K562 (cell line): ENCODE results near the gene CPSF4. TPM values are rescaled to one million over a fixed set of nuclear protein-coding genes. Genes with fewer than 3 reads are reported as not detected.

Experiments used
- ATAC-seq: fragments of 200-7000 bp; cut with Tn5 transposase; 3 replicates; pipeline ENCODE4 v1.9.1; 2020; ENCODE audit warnings: moderate library complexity
- BruUV-seq: library from RNA; stranded (reverse); fragments of 400-500 nt; replicated peaks from 2 replicates; lab custom pipeline; 2021; lab: Mats Ljungman, UMichigan
- CTCF ChIA-PET: fragments of 300-600 bp; formaldehyde crosslinking; extraction: SDS; loops from one replicate; lab custom pipeline; 2021; ENCODE audit warnings: low intra/inter-chr PET ratio; lab: Yijun Ruan, JAX
- POLR2A ChIA-PET: fragments of 300-600, 350-650 bp; sonication (Branson Sonifier 250); formaldehyde crosslinking; extraction: SDS; loops from one replicate; lab custom pipeline; 2021; ENCODE audit warnings: antibody characterized with exemption, inconsistent platforms; lab: Yijun Ruan, JAX
- DNase-seq, 4 experiments: peaks; one replicate each; pipeline versions ENCODE4 v3.0.0 to v3.0.0-alpha.2; 2011 to 2018; ENCODE audit warnings: low spot score in 3 of 4, mixed read lengths in 3 of 4; ENCODE audit errors: extremely low read depth in 1 of 4
- FAIRE-seq: peaks from 2 replicates; lab custom pipeline; 2011; peaks lifted over from hg19 to GRCh38; lab: Jason Lieb, UNC
- H2AFZ ChIP-seq: 2 replicates; pipeline ENCODE4 v1.6.0; 2011; ENCODE audit warnings: low read depth, low read length, control low read depth, inconsistent platforms
- H3K27ac ChIP-seq: fragments of 200-600 bp; 3 replicates; pipeline ENCODE4 v1.8.0; 2011; ENCODE audit warnings: low read depth, mild to moderate bottlenecking, control low read depth, inconsistent platforms, low read length, moderate library complexity, mixed read lengths; ENCODE audit errors: extremely low read depth
- H3K27me3 ChIP-seq, 2 experiments: fragments of 300-600 bp in 1 of 2; 2 replicates in 1 of 2; 3 replicates in 1 of 2; pipeline versions ENCODE4 v1.6.0 to v1.8.0; 2011; ENCODE audit warnings: inconsistent platforms in 2 of 2, low read length in 2 of 2, mild to moderate bottlenecking in 1 of 2, mixed read lengths in 1 of 2, moderate library complexity in 1 of 2; ENCODE audit not compliant: control insufficient read depth in 2 of 2, insufficient read depth in 2 of 2
- H3K36me3 ChIP-seq: fragments of 300-600 bp; 3 replicates; pipeline ENCODE4 v1.8.0; 2011; ENCODE audit warnings: mild to moderate bottlenecking, low read length, inconsistent platforms; ENCODE audit not compliant: control insufficient read depth, insufficient read depth
- H3K4me1 ChIP-seq, 2 experiments: fragments of 200-600 bp in 1 of 2; replicated peaks in 1 of 2; 2 replicates in 1 of 2; 3 replicates in 1 of 2; pipeline versions ENCODE4 v1.5.1 to v1.8.0; 2011; ENCODE audit warnings: inconsistent platforms in 2 of 2, low read length in 2 of 2, mild to moderate bottlenecking in 1 of 2, mixed read lengths in 1 of 2, moderate library complexity in 1 of 2; ENCODE audit not compliant: control insufficient read depth in 2 of 2, insufficient read depth in 2 of 2
- H3K4me2 ChIP-seq: 2 replicates; pipeline ENCODE4 v1.6.1; 2011; ENCODE audit warnings: low read length, control low read depth, inconsistent platforms, mixed read lengths; ENCODE audit not compliant: insufficient read depth
- H3K4me3 ChIP-seq: fragments of 200-600 bp; sonication (generic), shearing (Covaris generic); 2 replicates; pipeline ENCODE4 v1.5.1; 2016; ENCODE audit warnings: control low read depth, inconsistent platforms
- H3K79me2 ChIP-seq: fragments of 200-600 bp; 3 replicates; pipeline ENCODE4 v1.8.0; 2011; ENCODE audit warnings: low read length, inconsistent platforms; ENCODE audit not compliant: control insufficient read depth, insufficient read depth
- H3K9ac ChIP-seq, 2 experiments: 2 replicates each; pipeline versions ENCODE4 v1.6.0 to v1.6.1; 2011; ENCODE audit warnings: low read depth in 2 of 2, low read length in 2 of 2, control low read depth in 1 of 2, inconsistent platforms in 1 of 2, mild to moderate bottlenecking in 1 of 2, mixed read lengths in 1 of 2; ENCODE audit not compliant: insufficient read depth in 1 of 2
- H3K9me1 ChIP-seq: one replicate; pipeline ENCODE4 v1.6.0; 2011; ENCODE audit warnings: inconsistent platforms, mild to moderate bottlenecking, low read length, moderate library complexity; ENCODE audit not compliant: control insufficient read depth, insufficient read depth
- H3K9me3 ChIP-seq: replicated peaks from 2 replicates; pipeline ENCODE4 v1.5.1; 2011; ENCODE audit warnings: low read depth, low read length, inconsistent platforms; ENCODE audit not compliant: control insufficient read depth, insufficient read depth
- H4K20me1 ChIP-seq: replicated peaks from 2 replicates; pipeline ENCODE4 v1.6.1; 2011; ENCODE audit warnings: low read length, inconsistent platforms, mixed read lengths; ENCODE audit not compliant: control insufficient read depth, insufficient read depth
- BRF2 ChIP-seq: IDR thresholded peaks from 3 replicates; pipeline ENCODE4 v1.6.1; 2011; ENCODE audit warnings: borderline replicate concordance, mild to moderate bottlenecking; ENCODE audit not compliant: insufficient read length, insufficient read depth
- CBX3 ChIP-seq, 2 experiments: IDR thresholded peaks; 1 replicate in 1 of 2; 2 replicates in 1 of 2; pipeline ENCODE4 v1.6.1; 2012; ENCODE audit warnings: inconsistent platforms in 2 of 2, low read length in 2 of 2, borderline replicate concordance in 1 of 2, control low read depth in 1 of 2
- CBX8 ChIP-seq: fragments of 200-600 bp; sonication (generic); IDR thresholded peaks from 2 replicates; pipeline ENCODE4 v1.6.1; 2012; ENCODE audit warnings: borderline replicate concordance, mixed run types, low read depth, mild to moderate bottlenecking, moderate library complexity, mixed read lengths, low read length, control low read depth, inconsistent platforms; ENCODE audit not compliant: poor library complexity, severe bottlenecking; ENCODE audit errors: extremely low read depth
- CHD2 ChIP-seq: IDR thresholded peaks from 2 replicates; pipeline ENCODE4 v1.6.1; 2011; ENCODE audit warnings: low read depth, low read length
- E2F5 ChIP-seq: sonication (generic); formaldehyde crosslinking; IDR thresholded peaks from 2 replicates; pipeline ENCODE4 v1.8.0; 2022; ENCODE audit warnings: mild to moderate bottlenecking, missing genetic modification reagents
- EGR1 ChIP-seq: fragments of 450-650 bp; conservative IDR thresholded peaks from 2 replicates; pipeline ENCODE4 v1.6.1; 2017; ENCODE audit warnings: mild to moderate bottlenecking
- ELF2 ChIP-seq: fragments of 250-450 bp; sonication (Bioruptor Pico); IDR thresholded peaks from 2 replicates; pipeline ENCODE4 v1.5.0; 2021; ENCODE audit warnings: mild to moderate bottlenecking
- EP300 ChIP-seq: IDR thresholded peaks from 2 replicates; pipeline ENCODE4 v1.6.1; 2012; ENCODE audit warnings: low read length, improper control_type of control experiment
- FOS ChIP-seq: IDR thresholded peaks from 3 replicates; pipeline ENCODE4 v1.6.1; 2011; ENCODE audit not compliant: insufficient read length; ENCODE audit errors: extremely low read depth
- HDGF ChIP-seq: fragments of 450-650 bp; IDR thresholded peaks from 2 replicates; pipeline ENCODE4 v1.6.1; 2016
- HNRNPL ChIP-seq: fragments of 200-400 bp; formaldehyde crosslinking; IDR thresholded peaks from 2 replicates; pipeline ENCODE4 v1.6.1; 2017; ENCODE audit warnings: low read depth, mild to moderate bottlenecking, low read length
- MAFF ChIP-seq: IDR thresholded peaks from 2 replicates; pipeline ENCODE4 v1.6.1; 2012; ENCODE audit warnings: low read length, improper control_type of control experiment
- MAFG ChIP-seq: fragments of 450-650 bp; conservative IDR thresholded peaks from 2 replicates; pipeline ENCODE4 v1.6.1; 2016; ENCODE audit warnings: missing genetic modification characterization, missing compliant biosample characterization
- MEF2D ChIP-seq: conservative IDR thresholded peaks from 2 replicates; pipeline ENCODE4 v1.6.1; 2016; ENCODE audit warnings: low read depth, missing genetic modification characterization, missing compliant biosample characterization
- MTA3 ChIP-seq: fragments of 450-650 bp; formaldehyde crosslinking; IDR thresholded peaks from 2 replicates; pipeline ENCODE4 v1.6.1; 2017; ENCODE audit warnings: mild to moderate bottlenecking, borderline replicate concordance
- SMARCA5 ChIP-seq: fragments of 450-650 bp; IDR thresholded peaks from 2 replicates; pipeline ENCODE4 v1.6.1; 2016
- SP2 ChIP-seq: IDR thresholded peaks from 2 replicates; pipeline ENCODE4 v1.6.1; 2011; ENCODE audit warnings: mild to moderate bottlenecking, low read depth, low read length, moderate library complexity; ENCODE audit not compliant: poor library complexity, severe bottlenecking; ENCODE audit errors: extremely low read depth
- SREBF2 ChIP-seq: sonication (generic); formaldehyde crosslinking; IDR thresholded peaks from 2 replicates; pipeline ENCODE4 v1.4.0; 2020; ENCODE audit warnings: mild to moderate bottlenecking, missing genetic modification reagents
- TBP ChIP-seq: optimal IDR thresholded peaks from 2 replicates; pipeline ENCODE3; 2011; ENCODE audit warnings: low read depth, low read length, improper control_type of control experiment
- TCF7L2 ChIP-seq: fragments of 150-350 bp; IDR thresholded peaks from 2 replicates; pipeline ENCODE4 v1.6.1; 2016; ENCODE audit warnings: low read depth, mild to moderate bottlenecking, low read length, moderate library complexity
- THRB ChIP-seq: fragments of 450-650 bp; formaldehyde crosslinking; conservative IDR thresholded peaks from 2 replicates; pipeline ENCODE4 v1.4.0; 2022; ENCODE audit warnings: mild to moderate bottlenecking, missing genetic modification characterization
- ZBTB7A ChIP-seq: IDR thresholded peaks from 2 replicates; pipeline ENCODE4 v1.6.1; 2011; ENCODE audit warnings: low read depth, mild to moderate bottlenecking, low read length, moderate library complexity, borderline replicate concordance; ENCODE audit not compliant: control insufficient read depth
- WGBS: fragments of 100-300 bp; shearing (Covaris generic); methylation state at CpG from one replicate; pipeline ENCODE4 v1.1.6; 2016; ENCODE audit warnings: low coverage, mixed read lengths; ENCODE audit not compliant: insufficient coverage; ENCODE audit errors: missing lambda C conversion rate; 5-methylcytosine and 5-hydroxymethylcytosine counted together
- in situ Hi-C: fragments of 300-500 bp; cut with MboI; formaldehyde crosslinking; loops from 4 replicates; pipeline ENCODE4 v1.15.0; 2018; ENCODE audit warnings: inconsistent platforms, mixed read lengths
- intact Hi-C: fragments of 100-400 bp; cut with micrococcal nuclease; formaldehyde crosslinking; loops from 2 replicates; pipeline ENCODE4 v1.14.2; 2022
- polyA plus RNA-seq, 8 experiments: library from polyadenylated mRNA; depleted of rRNA in 4 of 8; stranded (reverse) in 5 of 8; unstranded in 3 of 8; fragments of >200 nt; fragmentation: Nextera tagmentation in 2 of 8; fragmentation: Illumina TruSeq in 1 of 8; extraction: Ambion mirVana in 2 of 8; extraction: Trizol in 1 of 8; gene quantifications; 2 replicates each; pipeline versions ENCODE4 v1.2.1 to v1.2.3, GENCODE V29; 2011 to 2014; ENCODE audit warnings: inconsistent platforms in 1 of 8, missing spikeins in 1 of 8
- total RNA-seq, 7 experiments: library from RNA; depleted of rRNA in 6 of 7; stranded (reverse); fragments of >200 nt in 6 of 7; fragmentation: Illumina TruSeq in 2 of 7; extraction: Trizol in 2 of 7; gene quantifications; 2 replicates each; pipeline versions ENCODE4 v1.2.1 to v1.2.3, GENCODE V29; 2011 to 2021; ENCODE audit warnings: low replicate concordance in 1 of 7

CPSF4 gene
- total and polyA plus RNA-seq, 9 of the 15 experiments (the other 6 are each of a cell fraction or from before 2014, with no cell fraction given): 16.9 to 118 (median 71.7) TPM

- 22% methylated on average over 17 of the region's 19 CpGs for WGBS
- peak; percentile 60 for FAIRE-seq
- Histone ChIP-seq H3K9me1 (no peaks in the 10 kb centered on the region), H3K79me2 (peaks cover 46% of the 10 kb centered on the region), H3K4me1 (peaks cover 4 to 31% of the 10 kb centered on the region in 2 experiments; a peak in 3 of 5 replicates), H3K4me2 (peak overlapping the region; percentile 93), H3K27me3 (no peaks in the 10 kb centered on the region), H3K36me3 (peaks cover 5% of the 10 kb centered on the region; the same call in 2 of the 3 replicates), H3K4me3 (peak overlapping the region; percentile 84), H2AFZ (peak overlapping the region; percentile 90), H3K9me3 (peaks cover 3% of the 10 kb centered on the region; the same call in 1 of the 2 replicates), H3K27ac (peak overlapping the region; percentile 77), H3K9ac (peak overlapping the region; percentile 86 to 88), H4K20me1 (peaks cover 7% of the 10 kb centered on the region; the same call in 1 of the 2 replicates)
- DNase-seq: peak in 2 of 4 experiments; percentile 95
- ChIA-PET POLR2A (interaction anchor here (0.5 to 3.1 kb wide), 14 partner anchors 11 to 1652 kb away, joined by 3 to 31 read pairs (median 5); partner anchors contain the start of genes ZNF655 and ZSCAN25), CTCF (no interaction called here)
- intact Hi-C loops: no loop called here
- in situ Hi-C loops: no loop called here
- ATAC-seq: no peak; the same call in 1 of the 3 replicates
- no TSS peak for BruUV-seq
- 0 out of 2 replicates have a peak, but pooled peaks have one; percentile 68 for TF ChIP-seq MTA3
- no peak for TF ChIP-seq MEF2D (tag)
- no peak for TF ChIP-seq MAFF
- TF ChIP-seq ELF2 (CRISPR knock-in tag): peak; percentile 42; the same call in 1 of the 2 replicates
- TF ChIP-seq CHD2: peak; percentile 95; the same call in 1 of the 2 replicates
- TF ChIP-seq MAFG (tag): no peak
- TF ChIP-seq E2F5 (CRISPR knock-in tag): no peak
- TF ChIP-seq BRF2: no peak
- no peak for TF ChIP-seq HDGF
- TF ChIP-seq CBX3 (IDR thresholded peaks at IDR 0.05; ENCODE audit: borderline replicate concordance in 1 of 2, low read length in 2 of 2): no peak
- TF ChIP-seq SP2: no peak
- TF ChIP-seq FOS: peak; percentile 84
- no peak for TF ChIP-seq EP300
- TF ChIP-seq THRB (CRISPR knock-in tag): no peak
- TF ChIP-seq TBP: peak; percentile 5
- TF ChIP-seq HNRNPL: no peak
- no peak for TF ChIP-seq SREBF2 (CRISPR knock-in tag)
- TF ChIP-seq EGR1: peak; percentile 93
- peak; percentile 59; the same call in 1 of the 2 replicates for TF ChIP-seq ZBTB7A
- no peak for TF ChIP-seq CBX8
- no peak for TF ChIP-seq SMARCA5
- TF ChIP-seq TCF7L2: 0 out of 2 replicates have a peak, but pooled peaks have one; percentile 56
These were observed 65.5 kb downstream of the CPSF4 start for GRCh38 chr7:99504281-99504602.
